Right lobe of liver (tissue), 6 donors: ENCODE measurements around the gene PNLIPRP2. TPM values are rescaled to one million over a fixed set of nuclear protein-coding genes. Genes with fewer than 3 reads are reported as not detected.

ENCODE experiments used
- ATAC-seq, 4 donors: fragments of 200-7000 bp; cut with Tn5 transposase; one replicate each; pipeline ENCODE4 v1.9.1; 2020; ENCODE audit warnings: mild to moderate bottlenecking in 4 of 4, moderate library complexity in 4 of 4
- DNase-seq, 3 donors: peaks; one replicate each; pipeline ENCODE4 v3.0.0-alpha.2; 2020
- H3K27ac ChIP-seq, 3 donors: fragments of 200-600 bp; one replicate each; pipeline ENCODE4 v1.8.0; 2022
- H3K27me3 ChIP-seq, 2 donors: fragments of 200-600 bp; one replicate each; pipeline ENCODE4 v1.8.0; 2022
- H3K36me3 ChIP-seq, 4 donors: fragments of 200-600 bp; sonication (generic) in 1 of 4; one replicate each; pipeline versions ENCODE4 v1.5.1 to v1.8.0; 2017 to 2022; ENCODE audit warnings: control low read depth in 1 of 4
- H3K4me1 ChIP-seq, 4 donors: fragments of 200-600 bp; sonication (generic) in 1 of 4; one replicate each; pipeline versions ENCODE4 v1.5.1 to v1.8.0; 2017 to 2022; ENCODE audit warnings: control low read depth in 1 of 4
- H3K4me3 ChIP-seq, 3 donors: fragments of 200-600 bp; one replicate each; pipeline ENCODE4 v1.8.0; 2022
- H3K9me3 ChIP-seq, 4 donors: fragments of 200-600 bp; sonication (generic) in 1 of 4; one replicate each; pipeline versions ENCODE4 v1.5.1 to v1.8.0; 2017 to 2022; ENCODE audit warnings: control low read depth in 1 of 4
- POLR2A ChIP-seq: fragments of 450-650 bp; IDR thresholded peaks from one replicate; pipeline ENCODE4 v1.6.1; 2017; ENCODE audit warnings: antibody characterized with exemption, mild to moderate bottlenecking
- WGBS: methylation state at CpG from one replicate; pipeline ENCODE4 v1.1.6; 2018; ENCODE audit warnings: low coverage, low lambda C conversion rate; ENCODE audit not compliant: insufficient coverage; ENCODE audit errors: missing lambda C conversion rate; 5-methylcytosine and 5-hydroxymethylcytosine counted together
- intact Hi-C, 2 donors: fragments of 100-400 bp; cut with DNase I; formaldehyde crosslinking; loops; one replicate each; pipeline versions ENCODE4 v1.11.2 to v1.14.1; 2022
- total RNA-seq, 6 experiments: library from RNA; depleted of rRNA in 2 of 6; stranded (reverse); fragments of >200 nt in 2 of 6; fragmentation: NEBNext Ultra II Directional in 3 of 6; extraction: Animal tissue kit (Norgen Biotek cat#: 25700) in 3 of 6; gene quantifications; one replicate each; pipeline versions ENCODE4 v1.1.0 to v1.2.4, GENCODE V29; 2016 to 2023
- TF ChIP-seq, protein P1 (sequence below), 4 donors: fragments of 200-600 bp in 3 of 4; fragments of 450-650 bp in 1 of 4; IDR thresholded peaks; one replicate each; pipeline versions ENCODE4 v1.5.1 to v1.8.0; 2016 to 2022; ENCODE audit warnings: antibody characterized with exemption in 4 of 4, mild to moderate bottlenecking in 2 of 4
- donor health status: DM: no; HTN: yes; CAD: no.
- donor health status: DM: no; HTN: no; CAD: no.
- donor health status: DM: no; HTN: no; CAD: no.
- donor health status: DM: no; HTN: yes; CAD: no.
- donor health status: DM: no; HTN: yes; CAD: no.

PNLIPRP2 gene
- total RNA-seq, 6 experiments from 2014 or later: not detected

- intact Hi-C loops: no loop called here
- WGBS: 52% methylated on average over 4 of the region's 13 CpGs
- Histone ChIP-seq H3K4me1 (no peaks in the 10 kb centered on the region), H3K27me3 (no peaks in the 10 kb centered on the region), H3K27ac (no peak overlapping the region), H3K4me3 (no peak overlapping the region), H3K9me3 (no peaks in the 10 kb centered on the region), H3K36me3 (no peaks in the 10 kb centered on the region)
- DNase-seq (no peak), ATAC-seq (no peak)
- TF ChIP-seq, protein P1, sequence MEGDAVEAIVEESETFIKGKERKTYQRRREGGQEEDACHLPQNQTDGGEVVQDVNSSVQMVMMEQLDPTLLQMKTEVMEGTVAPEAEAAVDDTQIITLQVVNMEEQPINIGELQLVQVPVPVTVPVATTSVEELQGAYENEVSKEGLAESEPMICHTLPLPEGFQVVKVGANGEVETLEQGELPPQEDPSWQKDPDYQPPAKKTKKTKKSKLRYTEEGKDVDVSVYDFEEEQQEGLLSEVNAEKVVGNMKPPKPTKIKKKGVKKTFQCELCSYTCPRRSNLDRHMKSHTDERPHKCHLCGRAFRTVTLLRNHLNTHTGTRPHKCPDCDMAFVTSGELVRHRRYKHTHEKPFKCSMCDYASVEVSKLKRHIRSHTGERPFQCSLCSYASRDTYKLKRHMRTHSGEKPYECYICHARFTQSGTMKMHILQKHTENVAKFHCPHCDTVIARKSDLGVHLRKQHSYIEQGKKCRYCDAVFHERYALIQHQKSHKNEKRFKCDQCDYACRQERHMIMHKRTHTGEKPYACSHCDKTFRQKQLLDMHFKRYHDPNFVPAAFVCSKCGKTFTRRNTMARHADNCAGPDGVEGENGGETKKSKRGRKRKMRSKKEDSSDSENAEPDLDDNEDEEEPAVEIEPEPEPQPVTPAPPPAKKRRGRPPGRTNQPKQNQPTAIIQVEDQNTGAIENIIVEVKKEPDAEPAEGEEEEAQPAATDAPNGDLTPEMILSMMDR (IDR thresholded peaks at IDR 0.05): no peak
- no peak for TF ChIP-seq POLR2A
These were observed 44.9 kb downstream of the PNLIPRP2 start for GRCh38 chr10:116665541-116666125.

DNA sequence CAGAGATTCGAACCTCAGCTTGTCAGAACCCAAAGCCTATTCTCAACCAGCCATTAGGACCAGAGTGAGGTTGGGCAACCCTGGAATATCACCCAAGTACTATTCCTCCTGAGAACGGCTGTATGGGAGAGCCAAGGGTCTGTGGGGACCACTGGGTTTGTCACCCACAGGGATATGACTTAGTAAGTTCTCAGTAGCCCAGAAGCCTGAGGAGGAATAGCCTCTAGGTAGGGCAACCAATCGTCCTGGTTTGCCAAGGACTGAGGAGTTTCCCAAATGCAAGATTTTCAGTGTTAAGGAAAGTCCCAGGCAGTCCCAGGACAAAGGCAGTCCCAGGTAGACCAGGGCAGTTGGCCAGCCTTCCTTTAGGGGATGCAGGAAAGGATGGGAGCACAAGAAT lies 46.7 kb downstream of the PNLIPRP2 start:
- H3K4me1 ChIP-seq: no peaks in the 10 kb centered on the region
- no peaks in the 10 kb centered on the region for H3K36me3 ChIP-seq
- no peaks in the 10 kb centered on the region for H3K27me3 ChIP-seq
- TF ChIP-seq, protein P1 (IDR thresholded peaks at IDR 0.05): no peak
- no peak for TF ChIP-seq POLR2A
- WGBS: 60% methylated on average over 1 of the region's 3 CpGs
- H3K4me3 ChIP-seq: no peak overlapping the region
- H3K9me3 ChIP-seq: no peaks in the 10 kb centered on the region
- ATAC-seq: no peak
- DNase-seq: no peak
- H3K27ac ChIP-seq: no peak overlapping the region
- intact Hi-C loops: no loop called here

- WGBS: 85% methylated on average over 9 of the region's 9 CpGs
- H3K27ac ChIP-seq: no peak overlapping the region
- ATAC-seq (no peak), DNase-seq (no peak)
- no peaks in the 10 kb centered on the region for H3K9me3 ChIP-seq
- no peaks in the 10 kb centered on the region for H3K36me3 ChIP-seq
- intact Hi-C loops: no loop called here
- no peaks in the 10 kb centered on the region for H3K4me1 ChIP-seq
- H3K27me3 ChIP-seq: no peaks in the 10 kb centered on the region
- TF ChIP-seq, protein P1 (IDR thresholded peaks at IDR 0.05): no peak
- no peak for TF ChIP-seq POLR2A
- no peak overlapping the region for H3K4me3 ChIP-seq
These were observed 47.3 kb downstream of the PNLIPRP2 start for GRCh38 chr10:116668018-116668417.

DNA sequence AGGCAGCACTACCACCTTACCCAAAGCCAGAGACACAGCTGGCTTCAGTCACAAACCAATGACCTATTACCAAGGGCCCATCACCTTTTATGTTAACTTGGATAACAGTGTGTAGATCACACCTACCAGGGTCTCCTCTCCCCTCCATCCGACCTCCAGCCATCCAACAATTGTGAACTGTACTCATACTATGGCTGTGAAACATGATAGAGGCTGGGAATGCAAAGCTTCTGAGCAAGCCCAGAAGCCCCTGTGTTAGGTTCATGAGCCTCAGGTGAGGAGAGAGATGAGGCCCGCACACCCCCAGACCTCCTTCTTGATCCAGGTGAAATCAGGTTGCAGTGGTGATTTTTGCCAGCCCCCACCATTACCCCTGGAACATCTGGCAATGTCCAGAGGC lies 47.7 kb downstream of the PNLIPRP2 start:
- ATAC-seq (no peak), DNase-seq (no peak)
- Histone ChIP-seq H3K9me3 (no peaks in the 10 kb centered on the region), H3K27ac (no peak overlapping the region), H3K4me3 (no peak overlapping the region), H3K27me3 (no peaks in the 10 kb centered on the region), H3K4me1 (no peaks in the 10 kb centered on the region), H3K36me3 (no peaks in the 10 kb centered on the region)
- TF ChIP-seq, protein P1 (IDR thresholded peaks at IDR 0.05): no peak
- TF ChIP-seq POLR2A: no peak
- 100% methylated on average over 1 of the region's 2 CpGs for WGBS
- intact Hi-C loops: no loop called here

DNA sequence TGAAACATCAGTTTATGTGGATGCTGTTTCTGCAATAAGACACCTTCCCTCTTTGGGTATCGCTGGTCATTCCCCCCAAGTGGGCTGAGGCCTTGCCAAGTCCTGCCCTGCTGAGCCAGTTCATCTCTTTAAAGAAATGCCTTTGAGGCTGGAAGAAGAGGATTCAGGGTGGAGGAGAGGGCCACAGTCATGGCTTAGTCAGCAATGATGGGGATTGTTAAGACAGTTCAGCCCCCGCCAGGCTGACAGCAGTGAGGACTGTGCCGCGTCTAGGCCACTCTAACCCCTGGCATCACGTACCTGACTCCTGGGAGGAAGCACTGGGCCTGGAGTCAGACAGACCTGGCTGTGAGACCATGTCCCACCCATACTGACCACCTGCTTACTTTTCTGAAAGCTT lies 48.3 kb downstream of the PNLIPRP2 start:
- intact Hi-C loops: no loop called here
- ATAC-seq (no peak), DNase-seq (no peak)
- Histone ChIP-seq H3K4me3 (no peak overlapping the region), H3K36me3 (no peaks in the 10 kb centered on the region), H3K27ac (no peak overlapping the region), H3K4me1 (no peaks in the 10 kb centered on the region), H3K9me3 (no peaks in the 10 kb centered on the region), H3K27me3 (no peaks in the 10 kb centered on the region)
- no peak for TF ChIP-seq POLR2A
- TF ChIP-seq, protein P1 (IDR thresholded peaks at IDR 0.05): no peak
- 83% methylated on average over 1 of the region's 5 CpGs for WGBS
